Measurements from ENCODE around the gene MSMB. TPM values are rescaled to one million over a fixed set of nuclear protein-coding genes. Genes with fewer than 3 reads are reported as not detected.

Gene MSMB
- total RNA-seq, 2 donors from 2014 or later = not detected

DNA sequence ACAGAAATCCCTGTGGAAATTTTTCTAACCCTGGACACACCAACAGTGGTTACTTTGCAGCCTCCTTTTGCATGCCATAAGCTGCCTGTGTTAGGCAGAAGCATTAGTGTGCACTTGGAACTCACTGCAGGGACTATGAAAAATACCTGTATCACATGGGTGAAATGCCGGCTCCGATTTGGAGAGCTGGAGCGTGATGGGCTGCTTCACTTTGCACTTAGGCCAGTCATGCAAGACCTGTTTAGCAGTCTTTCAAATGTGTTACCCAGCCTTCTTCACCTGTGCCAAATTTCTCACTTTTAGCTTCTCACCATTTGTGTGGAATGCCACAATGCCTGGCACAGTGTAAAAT lies 26.9 kb downstream of the MSMB start:
- peaks cover 58% of the 10 kb centered on the region for H3K4me1 ChIP-seq
- H3K9me3 ChIP-seq = no peaks in the 10 kb centered on the region
- 19 to 20% methylated on average over 3 of the region's 3 CpGs for WGBS, 2 donors
- ATAC-seq (peak; percentile 47), DNase-seq (peak; percentile 36 to 58 (median 48))
- TF ChIP-seq POLR2A (IDR thresholded peaks at IDR 0.05) = no peak
- TF ChIP-seq, protein P1, sequence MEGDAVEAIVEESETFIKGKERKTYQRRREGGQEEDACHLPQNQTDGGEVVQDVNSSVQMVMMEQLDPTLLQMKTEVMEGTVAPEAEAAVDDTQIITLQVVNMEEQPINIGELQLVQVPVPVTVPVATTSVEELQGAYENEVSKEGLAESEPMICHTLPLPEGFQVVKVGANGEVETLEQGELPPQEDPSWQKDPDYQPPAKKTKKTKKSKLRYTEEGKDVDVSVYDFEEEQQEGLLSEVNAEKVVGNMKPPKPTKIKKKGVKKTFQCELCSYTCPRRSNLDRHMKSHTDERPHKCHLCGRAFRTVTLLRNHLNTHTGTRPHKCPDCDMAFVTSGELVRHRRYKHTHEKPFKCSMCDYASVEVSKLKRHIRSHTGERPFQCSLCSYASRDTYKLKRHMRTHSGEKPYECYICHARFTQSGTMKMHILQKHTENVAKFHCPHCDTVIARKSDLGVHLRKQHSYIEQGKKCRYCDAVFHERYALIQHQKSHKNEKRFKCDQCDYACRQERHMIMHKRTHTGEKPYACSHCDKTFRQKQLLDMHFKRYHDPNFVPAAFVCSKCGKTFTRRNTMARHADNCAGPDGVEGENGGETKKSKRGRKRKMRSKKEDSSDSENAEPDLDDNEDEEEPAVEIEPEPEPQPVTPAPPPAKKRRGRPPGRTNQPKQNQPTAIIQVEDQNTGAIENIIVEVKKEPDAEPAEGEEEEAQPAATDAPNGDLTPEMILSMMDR (IDR thresholded peaks at IDR 0.05) = no peak
- peaks cover 2 to 3% of the 10 kb centered on the region in 2 donors for H3K36me3 ChIP-seq (replicated peaks in 1 of 2; ENCODE audit: insufficient read depth in 1 of 2, low read depth in 2 of 2)
- intact Hi-C loops (cut with DNase I) = no loop called here
- H3K27ac ChIP-seq = peak overlapping the region in 3 of 4 donors; percentile 23 to 55 (median 40)
- no peaks in the 10 kb centered on the region for H3K27me3 ChIP-seq
- no peak overlapping the region for H3K4me3 ChIP-seq

DNA sequence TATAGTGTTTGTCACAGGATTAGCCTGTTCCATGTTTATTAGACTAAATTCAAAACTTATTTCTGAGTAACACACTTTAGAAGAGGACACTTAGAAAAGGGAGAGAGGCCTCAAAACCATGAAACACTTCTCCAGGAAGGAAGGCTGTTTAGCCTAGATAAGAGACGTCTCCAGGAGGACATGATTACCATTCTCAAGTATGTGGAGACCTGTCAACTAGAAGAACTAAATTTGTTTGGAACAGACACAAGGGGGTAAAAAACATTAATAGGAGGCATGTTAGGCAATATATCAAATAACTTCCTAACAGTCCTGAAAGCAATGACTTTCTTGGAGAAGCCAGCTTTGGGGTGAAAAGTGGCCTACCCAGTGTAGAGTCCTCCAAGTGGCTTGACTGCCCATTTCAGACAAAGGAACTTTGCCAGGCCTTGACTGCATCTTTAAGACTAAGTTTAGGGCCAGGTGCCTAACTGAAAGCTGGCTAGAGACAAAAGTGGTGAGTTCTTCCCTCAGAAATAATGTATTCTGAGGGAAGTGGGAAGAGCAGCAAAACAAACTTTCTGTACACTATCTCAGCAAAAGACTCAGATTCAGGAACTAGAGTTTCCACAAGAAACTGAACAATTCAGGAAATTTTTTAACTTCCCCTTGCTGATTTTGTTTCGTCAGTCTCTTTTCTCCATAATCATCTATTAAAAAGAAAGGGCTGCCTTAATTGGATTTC lies 27.5 kb downstream of the MSMB start:
- H3K4me1 ChIP-seq = peaks cover 53% of the 10 kb centered on the region
- ATAC-seq (no peak), DNase-seq (no peak)
- 36 to 37% methylated on average over 2 of the region's 2 CpGs for WGBS, 2 donors
- intact Hi-C loops (cut with DNase I) = no loop called here
- H3K27me3 ChIP-seq = no peaks in the 10 kb centered on the region
- H3K27ac ChIP-seq = peak overlapping the region in 3 of 4 donors; percentile 23 to 55 (median 40)
- no peaks in the 10 kb centered on the region for H3K9me3 ChIP-seq
- no peak for TF ChIP-seq POLR2A (IDR thresholded peaks at IDR 0.05)
- H3K36me3 ChIP-seq (replicated peaks in 1 of 2; ENCODE audit: insufficient read depth in 1 of 2, low read depth in 2 of 2) = peaks cover 3 to 8% of the 10 kb centered on the region in 2 donors
- no peak overlapping the region for H3K4me3 ChIP-seq

DNA sequence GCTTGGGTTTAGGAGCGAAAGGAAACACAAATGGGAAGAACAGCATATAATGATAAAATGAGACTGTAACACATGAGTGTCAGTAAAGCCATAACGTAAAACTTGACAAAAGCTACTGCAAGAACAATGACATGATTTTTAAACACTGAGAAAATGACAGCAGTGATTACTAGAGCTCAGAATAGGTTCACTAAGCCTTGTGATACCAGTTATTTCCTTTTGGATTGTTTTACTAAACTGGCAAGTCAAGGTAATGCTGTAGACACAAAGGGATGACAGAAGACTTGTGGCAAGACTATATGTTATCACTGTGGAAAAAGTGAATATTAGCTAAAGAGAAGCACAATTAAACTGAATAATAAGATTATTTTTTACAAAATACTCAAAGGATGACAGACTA lies 28.3 kb downstream of the MSMB start:
- no peaks in the 10 kb centered on the region for H3K9me3 ChIP-seq
- H3K36me3 ChIP-seq (replicated peaks in 1 of 2; ENCODE audit: insufficient read depth in 1 of 2, low read depth in 2 of 2) = peaks cover 10 to 14% of the 10 kb centered on the region in 2 donors
- peaks cover 49% of the 10 kb centered on the region for H3K4me1 ChIP-seq
- TF ChIP-seq, protein P1 (IDR thresholded peaks at IDR 0.05) = no peak
- no peak for TF ChIP-seq POLR2A (IDR thresholded peaks at IDR 0.05)
- H3K4me3 ChIP-seq = no peak overlapping the region
- intact Hi-C loops (cut with DNase I) = no loop called here
- H3K27me3 ChIP-seq = no peaks in the 10 kb centered on the region
- WGBS, 2 donors = 70 to 71% methylated on average over 2 of the region's 2 CpGs
- DNase-seq (no peak), ATAC-seq (no peak)
- peak overlapping the region in 1 of 4 donors; percentile 55 for H3K27ac ChIP-seq

DNA sequence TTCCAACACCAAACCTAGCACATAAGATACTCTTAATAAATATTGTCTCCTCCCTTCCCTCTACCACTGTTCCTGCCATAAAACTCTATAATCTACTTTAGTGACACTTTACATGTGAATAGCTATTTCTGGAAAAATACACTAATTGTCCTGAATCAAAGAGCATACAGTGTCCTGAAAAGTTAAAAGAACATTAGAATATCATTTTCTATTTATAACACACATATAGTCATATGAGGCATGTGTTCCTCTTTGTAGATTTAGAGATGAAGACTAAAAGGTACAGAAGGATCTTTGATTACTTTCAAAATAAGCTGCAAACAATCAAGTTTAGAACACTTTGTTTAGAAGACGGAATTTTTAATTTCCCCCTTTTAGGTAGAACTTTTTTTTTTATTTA lies 29.3 kb downstream of the MSMB start:
- intact Hi-C loops (cut with DNase I) = no loop called here
- DNase-seq (no peak), ATAC-seq (no peak)
- no peak overlapping the region for H3K4me3 ChIP-seq
- 72 to 95% methylated on average over 1 of the region's 1 CpG for WGBS, 2 donors
- H3K36me3 ChIP-seq (replicated peaks in 1 of 2; ENCODE audit: insufficient read depth in 1 of 2, low read depth in 2 of 2) = peaks cover 12 to 21% of the 10 kb centered on the region in 2 donors
- no peaks in the 10 kb centered on the region for H3K9me3 ChIP-seq
- H3K27ac ChIP-seq = no peak overlapping the region
- TF ChIP-seq POLR2A (IDR thresholded peaks at IDR 0.05) = no peak
- TF ChIP-seq, protein P1 (IDR thresholded peaks at IDR 0.05) = no peak
- peaks cover 41% of the 10 kb centered on the region for H3K4me1 ChIP-seq
- no peaks in the 10 kb centered on the region for H3K27me3 ChIP-seq

DNA sequence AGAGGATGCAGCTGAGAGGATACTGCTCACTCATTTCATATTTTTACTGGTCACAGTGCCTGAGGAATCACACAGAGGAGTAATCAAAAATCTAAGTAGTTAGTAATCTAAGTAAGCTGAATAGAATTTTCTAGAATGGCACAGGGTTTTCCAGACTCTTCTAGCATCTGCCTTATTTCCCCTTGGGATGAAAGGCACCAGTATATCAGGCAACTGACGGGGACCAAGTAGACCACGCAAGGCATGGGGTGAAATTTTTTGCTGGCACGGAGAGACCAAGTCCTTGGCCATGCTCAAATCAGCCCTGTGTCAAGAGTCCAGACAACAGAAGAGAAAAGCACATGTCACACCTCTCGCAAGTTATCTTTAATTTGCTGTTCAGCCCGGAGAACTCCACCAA lies 29.9 kb downstream of the MSMB start:
- no peaks in the 10 kb centered on the region for H3K9me3 ChIP-seq
- peaks cover 36% of the 10 kb centered on the region for H3K4me1 ChIP-seq
- no peak overlapping the region for H3K27ac ChIP-seq
- ATAC-seq (no peak), DNase-seq (no peak)
- intact Hi-C loops (cut with DNase I) = no loop called here
- H3K36me3 ChIP-seq (replicated peaks in 1 of 2; ENCODE audit: insufficient read depth in 1 of 2, low read depth in 2 of 2) = peaks cover 15 to 21% of the 10 kb centered on the region in 2 donors
- no peak overlapping the region for H3K4me3 ChIP-seq
- TF ChIP-seq POLR2A (IDR thresholded peaks at IDR 0.05) = no peak
- TF ChIP-seq, protein P1 (IDR thresholded peaks at IDR 0.05) = no peak
- whole genome bisulfite sequencing, 2 donors = 77 to 88% methylated on average over 5 of the region's 5 CpGs
- H3K27me3 ChIP-seq = no peaks in the 10 kb centered on the region

Measured in body of pancreas (tissue), 4 donors.